Cardiac muscle cell (in vitro differentiated cells and primary cell): ENCODE data around the gene RBM28. TPM values are rescaled to one million over a fixed set of nuclear protein-coding genes. Genes with fewer than 3 reads are reported as not detected.

Experiments
- DNase-seq, 2 donors: peaks; one replicate each; pipeline versions ENCODE4 v3.0.0 to v3.0.0-alpha.2; 2010 to 2017; ENCODE audit warnings: low read depth in 1 of 2, low spot score in 1 of 2
- H3K27ac ChIP-seq: fragments of 200-600 bp; sonication (generic); 2 replicates; pipeline ENCODE4 v1.5.1; 2016
- H3K27me3 ChIP-seq: fragments of 200-600 bp; sonication (generic); 2 replicates; pipeline ENCODE4 v1.6.0; 2016; ENCODE audit warnings: control low read depth
- H3K36me3 ChIP-seq: fragments of 200-600 bp; sonication (generic); 2 replicates; pipeline ENCODE4 v1.5.1; 2016; ENCODE audit warnings: control low read depth
- H3K4me1 ChIP-seq: fragments of 200-600 bp; sonication (generic); 2 replicates; pipeline ENCODE4 v1.8.1; 2017; ENCODE audit warnings: low read depth, mild to moderate bottlenecking, mixed run types
- H3K4me3 ChIP-seq: fragments of 200-600 bp; sonication (generic); 2 replicates; pipeline ENCODE4 v1.5.1; 2016; ENCODE audit warnings: mild to moderate bottlenecking
- H3K9me3 ChIP-seq: fragments of 200-600 bp; sonication (generic); 2 replicates; pipeline ENCODE4 v1.5.1; 2017; ENCODE audit warnings: low read depth, mild to moderate bottlenecking, control low read depth
- CTCF ChIP-seq: IDR thresholded peaks from 2 replicates; pipeline ENCODE4 v1.5.1; 2012; ENCODE audit warnings: low read depth, mild to moderate bottlenecking, low read length
- polyA plus RNA-seq: library from polyadenylated mRNA; unstranded; fragments of >200 nt; fragmentation: Nextera tagmentation; extraction: Ambion mirVana; gene quantifications from 2 replicates; pipeline ENCODE4 v1.2.1, GENCODE V29; 2016
- total RNA-seq: library from RNA; depleted of rRNA; stranded (reverse); fragments of >200 nt; gene quantifications from 2 replicates; pipeline ENCODE4 v1.2.3, GENCODE V29; 2016

RBM28 gene
- total and polyA plus RNA-seq, 2 experiments from 2014 or later, result 23.0 to 26.4 TPM

- no peak for TF ChIP-seq CTCF
- Histone ChIP-seq H3K36me3 (no peaks in the 10 kb centered on the region), H3K4me3 (no peak overlapping the region), H3K27ac (peak overlapping the region; percentile 72), H3K9me3 (no peaks in the 10 kb centered on the region), H3K4me1 (peaks cover 42% of the 10 kb centered on the region), H3K27me3 (no peaks in the 10 kb centered on the region)
- DNase-seq, result no peak
These were observed 34.9 kb upstream of the RBM28 start for GRCh38 chr7:128378637-128379036.

DNA sequence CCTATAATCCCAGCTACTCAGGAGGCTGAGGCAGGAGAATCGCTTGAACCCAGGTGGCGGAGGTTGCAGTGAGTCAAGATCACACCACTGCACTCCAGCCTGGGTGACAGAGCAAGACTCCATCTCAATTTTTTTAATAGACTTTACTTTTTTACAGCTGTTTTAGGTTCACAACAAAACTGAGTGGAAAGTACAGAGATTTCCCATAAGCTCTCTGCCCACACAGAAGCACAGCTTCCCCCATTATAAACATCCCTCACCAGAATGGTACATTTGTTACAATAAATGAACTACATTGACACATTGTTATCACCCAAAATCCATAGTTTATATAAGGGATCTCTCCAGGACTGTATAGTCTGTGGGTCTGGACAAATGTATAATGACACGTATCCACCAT lies 32.4 kb upstream of the RBM28 start:
- H3K4me1 ChIP-seq, result peaks cover 26% of the 10 kb centered on the region
- no peaks in the 10 kb centered on the region for H3K27me3 ChIP-seq
- DNase-seq, result no peak
- no peak overlapping the region for H3K4me3 ChIP-seq
- H3K36me3 ChIP-seq, result no peaks in the 10 kb centered on the region
- no peaks in the 10 kb centered on the region for H3K9me3 ChIP-seq
- no peak overlapping the region for H3K27ac ChIP-seq
- TF ChIP-seq CTCF, result no peak

DNA sequence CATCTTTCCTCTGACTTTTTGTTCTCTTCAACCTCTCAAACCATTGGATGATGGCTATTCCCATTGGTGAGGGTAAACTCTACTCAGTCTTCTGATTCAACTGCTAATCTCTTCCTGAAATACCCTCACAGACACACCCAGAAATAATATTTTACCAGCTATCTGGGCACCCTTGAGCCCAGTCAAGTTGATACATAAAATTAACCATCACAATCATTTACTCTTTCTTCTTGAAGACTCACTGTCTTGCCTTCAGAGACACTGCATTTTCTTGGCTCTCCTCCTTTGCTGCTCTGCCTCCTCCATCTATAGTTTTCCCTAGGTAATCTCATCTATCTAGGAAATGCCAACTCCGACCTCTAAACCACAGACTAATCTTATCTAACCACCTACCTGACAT lies 30.3 kb upstream of the RBM28 start:
- H3K4me3 ChIP-seq, result no peak overlapping the region
- H3K27me3 ChIP-seq, result no peaks in the 10 kb centered on the region
- no peaks in the 10 kb centered on the region for H3K36me3 ChIP-seq
- TF ChIP-seq CTCF, result no peak
- H3K4me1 ChIP-seq, result peaks cover 7% of the 10 kb centered on the region
- no peak for DNase-seq
- H3K9me3 ChIP-seq, result no peaks in the 10 kb centered on the region
- no peak overlapping the region for H3K27ac ChIP-seq

- Histone ChIP-seq H3K36me3 (no peaks in the 10 kb centered on the region), H3K4me1 (peaks cover 2% of the 10 kb centered on the region), H3K4me3 (no peak overlapping the region), H3K27me3 (no peaks in the 10 kb centered on the region), H3K9me3 (no peaks in the 10 kb centered on the region), H3K27ac (no peak overlapping the region)
- no peak for DNase-seq
- no peak for TF ChIP-seq CTCF
These were observed 29.9 kb upstream of the RBM28 start for GRCh38 chr7:128373606-128374005.

DNA sequence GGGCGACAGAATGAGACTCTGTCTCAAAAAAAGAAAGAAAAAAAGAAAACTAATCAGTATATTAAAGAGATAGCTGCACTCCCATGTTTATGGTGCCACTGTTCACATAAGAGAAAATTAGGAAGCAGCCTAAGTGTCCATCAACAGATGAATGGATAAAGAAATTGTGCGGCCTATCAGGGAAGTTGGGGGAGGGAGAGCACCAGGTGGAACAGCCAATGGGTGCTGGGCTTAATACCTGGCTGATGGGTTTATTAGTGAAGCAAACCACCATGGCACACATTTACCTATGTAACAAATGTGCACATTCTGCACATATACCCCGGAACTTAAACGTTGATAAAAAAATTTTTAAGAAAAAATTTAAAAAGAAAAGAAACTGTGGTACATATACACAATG lies 26.8 kb upstream of the RBM28 start:
- H3K36me3 ChIP-seq, result no peaks in the 10 kb centered on the region
- no peak overlapping the region for H3K4me3 ChIP-seq
- H3K9me3 ChIP-seq, result no peaks in the 10 kb centered on the region
- H3K4me1 ChIP-seq, result no peaks in the 10 kb centered on the region
- H3K27me3 ChIP-seq, result peaks cover 27% of the 10 kb centered on the region
- TF ChIP-seq CTCF, result no peak
- DNase-seq, result no peak
- no peak overlapping the region for H3K27ac ChIP-seq

DNA sequence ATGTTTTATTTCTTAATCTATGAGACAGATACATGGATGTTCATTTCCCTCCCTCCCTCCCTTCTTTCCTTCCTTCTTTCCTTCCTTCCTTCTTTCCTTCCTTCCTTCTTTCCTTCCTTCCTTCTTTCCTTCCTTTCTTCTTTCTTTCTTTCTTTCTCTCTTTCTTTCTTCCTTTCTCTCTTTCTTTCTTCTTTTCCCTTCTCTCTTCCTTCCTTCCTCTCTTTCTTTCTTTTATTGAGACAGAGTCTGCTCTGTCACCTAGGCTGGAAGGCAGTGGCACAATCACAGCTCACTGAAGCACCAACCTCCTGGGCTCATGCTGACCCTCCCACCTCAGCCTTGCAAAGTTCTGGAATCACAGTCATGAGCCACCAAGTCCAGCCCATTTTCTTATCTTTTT lies 23.3 kb upstream of the RBM28 start:
- peaks cover 62% of the 10 kb centered on the region for H3K27me3 ChIP-seq
- H3K27ac ChIP-seq, result no peak overlapping the region
- no peak for TF ChIP-seq CTCF
- H3K4me3 ChIP-seq, result no peak overlapping the region
- no peaks in the 10 kb centered on the region for H3K4me1 ChIP-seq
- no peak for DNase-seq
- H3K36me3 ChIP-seq, result no peaks in the 10 kb centered on the region
- H3K9me3 ChIP-seq, result no peaks in the 10 kb centered on the region
